Activated gamma-delta T cell treated with anti-CD3 and anti-CD28 coated beads, Interleukin-2, amount 50 U/mL, for 16 hours (primary cell): Measurements from ENCODE around the gene ANKMY2.
"Not testable (repeated sequence)": the region's sequence is repeated elsewhere in the genome, so short reads cannot be mapped to it uniquely, and the experiment has no call there.

Experiments
- DNase-seq: peaks from one replicate; pipeline ENCODE4 v3.0.0-alpha.2; 2020; ENCODE audit warnings: low read depth

Gene ANKMY2

DNA sequence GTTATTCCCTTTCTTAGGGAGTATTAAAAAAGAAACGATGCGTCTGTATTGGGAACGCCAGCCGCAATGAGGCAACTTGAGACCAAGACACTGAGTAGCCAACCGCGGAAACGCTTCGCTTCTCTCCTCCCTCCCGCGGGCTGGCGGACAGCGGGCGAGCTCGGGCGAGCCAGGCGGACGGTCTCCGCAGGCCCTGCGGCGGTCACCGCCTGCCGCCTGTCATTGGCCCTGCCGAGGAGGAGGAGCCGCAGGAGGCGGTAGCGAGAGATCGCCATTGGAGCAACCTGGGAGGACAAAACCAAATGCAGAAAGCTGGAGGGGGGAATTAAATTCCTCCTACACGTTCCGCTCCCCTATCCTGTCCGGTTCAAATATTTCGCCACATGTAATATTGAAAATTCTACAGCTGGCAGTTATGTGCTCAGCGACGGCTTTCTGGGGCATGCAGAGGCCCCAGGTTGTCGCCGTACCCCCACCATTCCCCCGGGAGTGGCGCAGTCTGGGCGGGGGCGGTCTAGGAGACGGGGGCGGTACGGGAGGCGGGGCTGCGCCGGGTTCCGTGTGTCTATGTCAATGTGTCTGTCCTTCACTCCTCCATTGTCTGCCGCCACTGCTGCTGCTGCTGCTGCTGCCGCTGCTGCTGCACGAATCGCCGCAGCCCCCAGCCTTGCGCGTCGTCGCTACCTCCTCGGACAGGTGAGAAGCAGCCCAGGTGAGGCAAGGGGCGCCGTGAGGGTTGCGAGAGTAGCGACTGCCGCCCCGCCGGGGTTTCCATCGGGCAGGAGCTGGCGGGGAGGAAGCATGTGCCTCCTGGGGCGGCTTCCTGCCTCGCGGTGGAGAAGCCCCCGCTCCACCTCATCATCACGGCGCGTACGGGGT, at the start of gene ANKMY2, which contains the start of gene BZW2:
Gene ANKMY2, minus strand, starts transcription at position 162 of the 879 bp plus-strand sequence. CDS start 181 bp downstream, outside the sequence.
Gene BZW2, plus strand, starts transcription at position 589 of the 879 bp plus-strand sequence. CDS start 19,263 bp downstream, outside the sequence.
- peak; percentile 84 for DNase-seq

DNA sequence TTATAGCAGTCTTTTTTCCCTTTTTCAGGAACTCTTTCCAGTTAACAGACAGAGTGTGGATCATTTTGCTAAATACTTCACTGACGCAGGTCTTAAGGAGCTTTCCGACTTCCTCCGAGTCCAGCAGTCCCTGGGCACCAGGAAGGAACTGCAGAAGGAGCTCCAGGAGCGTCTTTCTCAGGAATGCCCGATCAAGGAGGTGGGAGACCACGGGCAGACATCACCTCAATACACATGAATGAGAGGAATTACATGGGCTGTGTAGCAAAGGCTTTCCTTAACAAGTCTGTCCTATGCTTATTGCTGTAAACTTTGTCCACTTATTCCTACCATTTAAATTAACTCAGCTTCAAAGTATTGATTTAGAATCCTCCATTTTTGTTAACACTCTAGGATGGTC, 49.3 kb upstream of the ANKMY2 start:
- no peak for DNase-seq

DNA sequence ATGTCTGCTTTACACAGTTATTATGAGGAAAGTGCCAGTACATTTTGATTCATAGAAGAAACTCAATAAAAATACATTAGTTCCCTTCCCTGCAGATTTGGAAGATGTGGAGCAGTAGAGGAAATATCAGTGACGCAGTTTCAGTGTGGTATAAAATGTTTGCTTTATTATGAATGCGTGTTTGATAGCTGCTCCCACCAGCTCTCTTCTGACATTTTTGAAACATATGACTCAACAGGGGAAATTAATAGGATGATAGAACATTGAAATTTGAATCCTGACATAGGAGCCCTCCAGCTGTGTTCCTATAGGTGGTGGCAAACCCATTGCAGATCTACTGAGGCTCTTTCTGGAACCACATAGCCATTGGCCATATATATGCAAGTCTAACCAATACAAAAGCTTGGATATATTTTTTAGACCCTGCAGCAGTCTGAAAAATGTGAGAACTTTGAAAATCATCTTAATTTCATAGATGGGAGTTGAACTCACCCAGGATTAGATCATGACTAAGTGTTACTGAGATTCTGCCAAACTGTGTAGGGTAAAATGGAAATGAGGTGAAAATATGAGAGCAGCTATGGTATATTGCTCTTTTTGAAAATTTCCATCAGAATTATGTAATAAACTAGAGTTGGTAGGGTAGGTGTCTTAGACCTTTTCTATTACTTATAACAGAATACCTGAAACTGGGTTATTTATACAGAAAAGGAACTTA, 48.2 kb upstream of the ANKMY2 start:
- DNase-seq, result no peak

DNA sequence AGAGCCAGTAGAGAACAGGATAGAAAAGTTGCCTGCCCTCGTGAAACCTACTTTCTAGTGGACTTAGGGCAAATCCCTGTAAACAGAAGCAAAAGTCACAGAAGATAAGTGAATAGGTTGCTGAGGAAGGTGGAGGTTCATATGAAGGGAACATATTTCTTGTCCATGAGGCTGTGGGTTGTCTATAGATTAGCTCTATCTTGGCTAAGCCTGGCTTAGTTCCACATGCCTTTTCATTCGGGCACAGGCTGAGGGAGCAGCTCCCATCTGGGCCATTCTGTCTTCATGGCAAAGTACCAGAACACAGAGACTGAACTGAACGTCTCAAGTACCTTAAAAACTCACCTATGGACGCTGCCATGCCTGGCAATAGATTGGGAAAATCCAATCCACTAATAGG, 45.7 kb upstream of the ANKMY2 start:
- no peak for DNase-seq

DNA sequence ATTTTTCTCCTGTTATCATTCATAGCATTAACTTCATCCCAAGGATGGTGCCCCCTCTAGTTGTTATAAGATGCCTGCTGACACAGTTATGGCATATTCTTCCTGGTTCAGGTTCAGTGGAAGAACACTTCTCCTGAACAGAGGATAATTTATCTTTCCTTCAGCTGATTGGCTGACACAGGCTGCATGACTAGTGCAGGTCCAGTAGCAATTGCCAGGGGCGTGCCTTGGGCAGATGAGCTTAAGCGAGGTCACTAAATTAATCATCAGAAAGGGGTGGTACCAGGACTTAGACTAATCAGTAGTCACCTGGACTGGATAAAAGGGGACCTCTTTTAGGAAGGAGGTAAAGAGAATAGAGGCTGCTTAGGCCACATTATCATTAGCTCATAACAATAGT, 42.7 kb upstream of the ANKMY2 start:
- no peak for DNase-seq

DNA sequence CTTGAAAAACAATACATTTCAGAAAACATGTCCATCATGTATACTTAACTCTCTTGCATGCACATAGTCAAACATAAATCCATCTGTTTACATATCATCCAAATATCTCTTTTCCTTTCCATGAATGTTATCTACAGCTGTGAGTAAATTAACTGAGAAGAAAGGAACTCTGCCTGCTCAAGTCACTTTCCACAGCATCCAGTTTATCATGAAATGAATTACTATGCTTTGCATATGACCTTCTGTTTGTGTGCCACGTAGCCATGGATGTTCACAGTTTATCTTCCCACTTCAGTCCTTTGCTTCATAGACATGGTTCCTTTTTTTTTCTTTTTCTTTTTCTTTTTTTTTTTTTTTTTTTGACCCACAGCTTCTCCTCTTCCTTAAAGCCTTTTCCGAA, 40.0 kb upstream of the ANKMY2 start:
- no peak for DNase-seq

DNA sequence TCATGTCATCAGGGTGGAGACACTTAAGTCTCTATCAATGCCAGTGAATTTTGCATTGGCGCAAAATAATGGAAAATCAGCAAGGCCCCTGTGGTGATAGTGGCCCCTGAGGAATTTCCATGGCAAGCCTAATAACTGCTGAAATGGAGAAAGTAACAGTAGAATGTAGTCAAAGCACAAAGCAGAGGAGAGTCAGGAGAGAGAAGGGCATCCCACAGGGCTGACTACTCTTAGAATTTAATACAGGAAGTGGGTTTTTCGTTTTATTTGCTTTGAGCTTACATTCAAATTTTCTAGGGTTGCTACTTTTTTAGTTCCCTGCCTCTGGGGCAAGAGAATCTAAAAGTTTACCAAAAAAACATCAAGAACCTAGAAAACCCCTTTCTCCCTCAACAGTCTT, 39.4 kb upstream of the ANKMY2 start:
- DNase-seq, result no peak

DNA sequence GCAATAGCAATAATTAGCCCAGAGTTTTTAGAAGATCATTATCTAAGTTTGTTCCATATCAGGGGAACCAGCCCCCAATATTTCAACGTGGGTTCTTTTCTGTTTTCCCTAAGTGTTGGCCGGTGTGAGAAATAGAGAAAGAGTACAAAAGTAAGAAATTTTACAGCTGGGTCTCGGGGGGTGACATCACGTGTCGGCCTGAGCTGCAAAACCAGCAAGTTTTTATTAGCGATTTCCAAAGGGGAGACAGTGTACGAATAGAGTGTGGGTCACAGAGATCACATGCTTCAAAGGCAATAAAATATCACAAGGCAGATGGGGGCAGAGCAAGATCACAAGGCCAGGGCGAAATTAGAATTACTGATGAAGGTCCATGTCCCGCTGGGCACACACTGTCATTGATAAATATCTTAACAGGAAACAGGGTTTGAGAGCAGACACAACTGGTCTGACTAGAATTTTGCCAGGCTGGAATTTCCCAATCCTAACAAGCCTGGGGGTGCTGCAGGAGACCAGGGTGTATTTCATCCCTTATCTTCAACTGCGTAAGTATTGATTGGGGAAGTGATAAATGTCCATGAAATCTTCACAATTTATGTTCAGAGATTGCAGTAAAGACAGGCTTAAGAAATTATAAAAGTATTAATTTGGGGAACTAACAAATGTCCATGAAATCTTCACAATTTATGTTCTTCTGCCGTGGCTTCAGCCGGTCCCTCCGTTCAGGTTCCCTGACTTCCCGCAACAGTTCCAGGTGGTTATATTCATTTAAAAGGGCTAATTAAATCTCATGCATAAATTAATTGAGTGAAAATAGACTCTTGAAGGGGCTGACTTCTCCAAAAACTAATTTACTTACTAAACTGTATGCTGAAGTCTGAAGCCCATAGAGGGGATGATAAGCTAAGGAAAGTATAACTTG, 33.4 kb upstream of the ANKMY2 start:
- not testable (repeated sequence) for DNase-seq

DNA sequence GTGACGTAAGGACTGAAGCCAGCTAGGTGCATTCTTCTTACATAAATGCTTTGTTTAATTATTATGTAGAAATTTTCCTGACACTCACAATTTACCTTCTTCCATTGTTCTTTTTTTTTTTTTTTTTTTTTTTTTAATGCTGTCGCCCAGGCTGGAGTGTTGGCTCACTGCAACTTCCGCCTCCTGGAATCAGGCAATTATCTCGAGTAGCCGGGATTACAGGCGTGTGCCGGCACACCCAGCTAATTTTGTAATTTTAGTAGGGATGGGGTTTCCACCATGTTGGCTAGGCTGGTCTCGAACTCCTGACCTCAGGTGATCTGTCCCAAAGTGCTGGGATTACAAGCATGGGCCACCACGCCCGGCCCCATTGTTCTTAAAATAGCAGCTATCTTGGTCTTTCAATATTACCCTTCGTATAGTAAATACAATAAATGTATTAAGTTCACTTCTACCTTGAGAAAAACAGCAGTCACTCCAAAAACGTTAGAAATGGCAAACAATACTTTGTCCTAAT, 32.5 kb upstream of the ANKMY2 start:
- DNase-seq, result no peak

DNA sequence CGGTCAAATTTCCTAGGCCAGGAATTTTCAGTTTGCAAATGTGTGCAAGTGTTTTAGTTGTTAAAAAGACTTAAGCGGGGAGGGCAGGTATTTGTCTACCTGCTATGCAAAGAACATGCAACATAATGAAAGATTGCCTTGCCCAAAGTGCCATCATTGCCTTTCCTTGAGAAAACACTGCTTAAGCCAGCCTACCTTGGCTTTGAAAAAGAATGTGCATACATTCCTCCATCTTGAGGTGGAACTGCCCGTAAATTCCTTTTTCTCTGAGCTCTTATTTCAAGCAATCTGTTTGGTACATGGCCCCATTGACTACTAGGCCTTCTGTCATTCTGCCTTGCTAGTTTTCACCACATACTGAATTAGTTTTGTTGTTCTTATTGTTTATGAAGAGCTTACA, 29.7 kb upstream of the ANKMY2 start:
- no peak for DNase-seq

DNA sequence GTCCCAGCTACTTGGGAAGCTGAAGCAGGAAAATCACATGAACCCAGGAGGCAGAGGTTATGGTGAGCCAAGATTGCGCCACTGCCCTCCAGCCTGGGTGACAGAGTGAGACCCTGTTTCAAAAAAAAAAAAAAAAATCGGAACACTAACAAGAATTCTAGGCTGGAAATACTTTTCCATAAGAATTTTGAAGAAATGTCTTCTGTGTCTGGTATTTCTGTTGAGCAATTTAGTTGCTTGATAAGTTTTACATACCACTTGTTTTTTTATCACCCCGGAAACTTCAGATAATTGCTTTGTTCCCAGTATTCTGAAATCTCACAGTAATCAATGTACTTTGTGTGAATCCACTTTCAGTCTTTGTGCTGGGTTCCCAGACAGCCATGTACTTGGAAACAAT, 26.3 kb upstream of the ANKMY2 start:
- no peak for DNase-seq

DNA sequence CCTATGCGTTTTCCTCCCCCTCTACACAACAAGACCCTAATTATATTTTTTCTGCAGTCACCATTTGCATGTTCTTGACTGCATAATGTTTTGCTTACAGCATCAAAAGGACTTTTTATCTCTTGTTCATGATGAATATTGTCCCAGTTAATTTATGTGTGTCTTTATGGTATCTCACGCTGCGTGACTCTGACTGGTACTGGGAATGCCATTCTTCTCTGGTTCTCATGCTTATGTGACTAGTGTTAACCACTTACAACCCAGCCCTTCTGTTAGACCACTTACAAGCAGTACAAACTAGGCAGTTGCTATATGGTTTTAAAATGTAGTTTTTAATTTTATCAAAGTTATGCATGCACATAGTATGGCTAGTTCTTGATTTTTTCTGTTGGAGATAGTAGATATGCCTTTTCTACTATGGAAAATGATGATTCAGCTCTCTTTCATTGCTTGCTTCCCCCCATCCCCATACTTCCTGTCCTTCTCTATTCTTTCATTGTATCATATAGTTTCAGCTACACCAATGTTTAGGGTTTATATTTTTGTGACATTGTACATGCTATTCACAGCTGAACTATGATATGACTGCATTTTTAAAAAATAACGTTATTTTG, 25.3 kb upstream of the ANKMY2 start:
- DNase-seq, result no peak

DNA sequence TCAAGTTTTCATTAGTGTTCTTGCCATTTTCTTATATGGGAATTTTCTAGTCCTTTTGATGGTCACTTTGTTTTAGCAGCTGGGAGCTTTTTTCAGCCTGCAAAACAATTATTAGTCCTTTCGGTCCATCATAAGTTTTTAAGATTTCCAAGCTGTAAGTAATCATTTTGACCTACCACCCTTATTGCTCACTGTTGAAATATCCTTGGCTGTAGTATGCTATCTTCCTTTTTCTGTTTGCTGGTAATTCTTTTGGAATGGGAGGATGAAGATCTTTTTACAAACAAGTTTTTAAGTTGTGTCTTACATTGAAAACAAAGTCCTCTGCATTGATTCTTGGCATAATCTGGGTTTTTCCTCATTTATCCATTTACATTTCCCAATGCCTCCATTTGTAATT, 24.5 kb upstream of the ANKMY2 start:
- DNase-seq, result no peak

DNA sequence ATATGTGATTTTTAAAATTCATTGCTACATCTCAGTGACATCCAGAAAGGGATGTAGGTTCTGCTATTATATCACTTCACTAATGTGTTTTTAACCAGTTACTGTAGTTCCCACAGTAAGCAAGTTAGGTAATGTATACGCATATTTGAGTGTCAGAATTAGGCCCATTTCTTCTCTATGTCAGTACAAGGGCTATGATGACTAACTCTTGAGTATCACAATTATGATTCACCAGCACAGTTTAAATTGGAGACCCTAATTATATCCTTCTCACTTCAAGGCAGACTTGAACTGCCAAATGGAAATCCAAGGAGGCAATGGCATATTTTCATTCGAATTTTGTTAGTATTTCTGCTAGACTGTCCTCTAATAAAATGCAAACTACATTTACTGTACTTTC, 24.0 kb upstream of the ANKMY2 start:
- DNase-seq, result no peak

DNA sequence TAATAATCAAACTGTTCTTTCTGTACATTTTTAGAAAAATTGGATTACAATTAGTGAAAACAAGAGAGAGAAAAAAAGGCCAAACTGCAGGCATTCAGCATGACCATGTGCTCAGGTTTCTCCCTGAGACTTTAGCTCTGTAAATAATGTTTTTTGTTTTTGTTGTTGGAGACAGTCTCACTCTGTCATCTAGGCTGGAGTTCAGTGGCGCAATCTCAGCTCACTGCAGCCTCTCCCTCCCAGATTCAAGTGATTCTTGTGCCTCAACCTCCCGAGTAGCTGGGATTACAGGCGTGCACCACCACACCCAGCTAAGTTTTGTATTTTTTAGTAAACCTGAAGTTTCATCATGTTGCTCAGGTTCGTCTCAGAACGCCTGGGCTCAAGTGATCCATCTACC, 23.4 kb upstream of the ANKMY2 start:
- DNase-seq, result no peak

DNA sequence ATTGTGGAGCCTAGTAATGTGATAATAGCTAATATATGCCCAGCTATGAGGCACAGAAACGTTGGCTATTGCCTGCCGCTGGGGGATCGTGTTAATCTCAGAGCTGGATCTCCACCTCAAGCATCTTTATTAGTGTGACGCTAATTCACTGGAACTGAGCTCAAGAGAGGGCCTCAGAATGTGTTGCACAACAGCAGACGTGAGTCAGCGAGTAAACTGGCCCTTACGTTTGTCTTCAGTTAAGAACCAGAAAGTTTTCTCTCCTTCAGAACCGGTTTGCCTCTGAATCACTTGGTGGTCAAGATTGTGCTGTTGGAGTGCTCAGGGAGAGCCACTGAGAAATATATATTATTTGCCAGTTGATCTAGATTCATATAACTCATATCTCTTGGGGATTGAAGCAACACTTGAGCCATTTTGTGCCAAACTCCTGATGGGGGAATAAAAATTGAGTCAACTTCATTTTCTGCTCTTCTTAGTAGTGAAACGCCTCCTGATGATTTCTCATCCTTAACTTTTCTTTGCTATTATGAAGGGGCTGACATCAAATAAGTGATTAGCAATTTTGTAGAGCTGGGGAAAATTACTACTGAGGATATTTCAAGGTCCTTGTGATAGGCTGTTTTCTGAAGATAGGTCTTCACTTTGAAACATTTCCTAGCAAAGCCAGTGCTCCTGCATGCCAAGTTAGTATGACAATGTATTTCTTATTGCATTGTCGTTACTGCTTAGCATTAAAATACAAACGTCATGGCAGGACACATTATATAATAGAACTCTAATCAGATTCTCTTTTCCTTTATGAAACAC, 22.7 kb upstream of the ANKMY2 start:
- no peak for DNase-seq

DNA sequence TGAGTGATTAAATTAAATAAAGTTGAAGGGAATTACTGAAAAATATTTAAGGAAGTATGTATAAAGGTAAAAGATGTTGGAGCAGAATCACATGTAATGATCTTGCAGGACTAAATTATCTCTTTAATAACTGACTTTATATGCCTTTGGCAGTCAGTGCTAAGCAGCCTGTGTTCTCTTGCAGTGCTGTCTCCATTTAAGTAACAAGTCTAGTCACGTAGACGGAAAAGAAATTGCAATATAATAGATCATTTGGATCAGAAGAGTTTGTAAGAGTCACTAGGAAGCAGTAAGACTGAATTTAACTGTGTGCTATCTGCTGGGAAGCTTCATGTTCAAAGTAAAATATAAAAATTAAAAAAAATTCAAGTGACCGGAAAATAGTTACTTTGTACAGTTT, 21.8 kb upstream of the ANKMY2 start:
- DNase-seq, result no peak

DNA sequence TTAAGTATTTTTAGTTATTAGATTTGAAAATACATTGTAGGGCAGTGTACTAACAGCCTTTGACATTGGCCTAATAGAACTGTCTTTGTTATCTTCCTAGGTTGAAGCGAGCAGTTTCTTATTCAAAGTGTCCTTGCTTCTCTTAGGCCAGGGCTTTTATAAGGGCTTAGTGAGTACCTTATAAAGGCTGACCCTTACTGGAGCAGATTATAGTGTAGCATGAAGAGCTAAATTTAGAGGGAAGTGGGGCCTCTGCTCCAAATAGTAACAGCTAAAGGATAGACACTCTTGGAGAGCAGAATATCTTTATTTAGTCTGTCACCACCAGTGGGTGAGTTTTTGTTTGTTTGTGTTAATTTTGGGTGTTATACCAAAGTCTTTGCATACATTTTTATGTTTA, 16.4 kb upstream of the ANKMY2 start:
- DNase-seq, result no peak

DNA sequence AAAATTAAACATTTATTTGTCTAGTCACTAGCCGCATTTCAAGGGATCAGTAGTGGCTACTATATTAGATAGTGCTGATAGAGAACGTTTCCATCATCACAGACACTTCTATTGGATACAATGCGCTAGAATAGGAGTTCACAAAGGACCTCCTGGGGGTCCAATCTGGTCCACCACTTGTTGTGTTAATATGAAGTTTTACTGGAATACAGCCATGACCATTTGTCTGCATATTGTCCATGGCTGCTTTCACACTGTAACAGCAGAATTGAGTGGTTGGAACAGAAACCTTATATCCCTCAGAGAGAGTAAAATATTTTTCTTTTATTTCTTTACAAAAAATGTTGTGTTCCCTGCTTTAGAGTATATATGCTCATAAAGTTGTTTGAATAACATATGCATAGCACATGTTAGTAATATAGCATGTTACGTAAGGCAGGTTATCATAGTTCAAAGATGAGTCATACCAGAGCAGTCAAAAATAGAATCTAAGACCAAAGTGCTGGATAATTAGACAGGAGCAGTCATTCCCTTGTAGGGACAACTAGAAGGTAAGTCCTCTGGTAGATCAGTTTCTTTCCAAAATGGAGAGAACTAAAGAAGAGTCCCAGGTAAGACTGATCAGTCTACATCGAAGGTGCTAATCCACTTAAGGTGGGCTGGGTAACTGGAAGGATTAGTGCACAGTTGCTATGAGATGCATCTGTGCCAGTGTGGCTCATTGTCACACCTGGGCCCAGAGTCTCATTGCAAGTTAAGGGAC, 15.3 kb upstream of the ANKMY2 start:
- DNase-seq, result no peak
